ENCODE data around the gene MGAT4A.

DNA sequence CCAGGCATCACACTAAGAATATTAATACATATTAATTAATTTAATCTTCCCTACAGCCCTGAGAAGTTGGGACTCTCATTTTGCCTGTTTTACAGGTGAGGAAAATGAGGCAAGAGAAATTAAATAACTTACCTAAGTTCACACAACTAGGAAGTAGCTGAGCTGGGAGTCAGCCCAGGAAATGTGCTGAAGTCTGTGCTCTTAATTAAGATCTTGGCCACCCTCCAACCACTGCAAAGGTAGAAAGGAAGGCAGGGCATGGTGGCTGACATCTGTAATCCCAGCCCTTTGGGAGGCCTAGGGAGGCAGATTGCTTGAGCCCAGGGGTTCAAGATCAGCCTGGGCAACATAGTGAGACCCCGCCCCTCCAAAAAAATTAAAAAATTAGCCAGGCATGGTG lies 12.9 kb upstream of the MGAT4A start:
- TF ChIP-seq MYC (IDR thresholded peaks at IDR 0.05; ENCODE audit: low read depth, low read length) = no peak
- TF ChIP-seq, protein P1, sequence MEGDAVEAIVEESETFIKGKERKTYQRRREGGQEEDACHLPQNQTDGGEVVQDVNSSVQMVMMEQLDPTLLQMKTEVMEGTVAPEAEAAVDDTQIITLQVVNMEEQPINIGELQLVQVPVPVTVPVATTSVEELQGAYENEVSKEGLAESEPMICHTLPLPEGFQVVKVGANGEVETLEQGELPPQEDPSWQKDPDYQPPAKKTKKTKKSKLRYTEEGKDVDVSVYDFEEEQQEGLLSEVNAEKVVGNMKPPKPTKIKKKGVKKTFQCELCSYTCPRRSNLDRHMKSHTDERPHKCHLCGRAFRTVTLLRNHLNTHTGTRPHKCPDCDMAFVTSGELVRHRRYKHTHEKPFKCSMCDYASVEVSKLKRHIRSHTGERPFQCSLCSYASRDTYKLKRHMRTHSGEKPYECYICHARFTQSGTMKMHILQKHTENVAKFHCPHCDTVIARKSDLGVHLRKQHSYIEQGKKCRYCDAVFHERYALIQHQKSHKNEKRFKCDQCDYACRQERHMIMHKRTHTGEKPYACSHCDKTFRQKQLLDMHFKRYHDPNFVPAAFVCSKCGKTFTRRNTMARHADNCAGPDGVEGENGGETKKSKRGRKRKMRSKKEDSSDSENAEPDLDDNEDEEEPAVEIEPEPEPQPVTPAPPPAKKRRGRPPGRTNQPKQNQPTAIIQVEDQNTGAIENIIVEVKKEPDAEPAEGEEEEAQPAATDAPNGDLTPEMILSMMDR (IDR thresholded peaks at IDR 0.05; ENCODE audit: low read depth, low read length) = no peak
- TF ChIP-seq, protein P2, sequence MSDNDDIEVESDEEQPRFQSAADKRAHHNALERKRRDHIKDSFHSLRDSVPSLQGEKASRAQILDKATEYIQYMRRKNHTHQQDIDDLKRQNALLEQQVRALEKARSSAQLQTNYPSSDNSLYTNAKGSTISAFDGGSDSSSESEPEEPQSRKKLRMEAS (IDR thresholded peaks at IDR 0.05; ENCODE audit: low read depth, low read length) = no peak
